GM19455 (cell line): ENCODE data around the gene CCDC97.
A peak's percentile ranks its signal among the peaks of the same experiment; 100 is the strongest.
"Not testable (repeated sequence)": the region's sequence is repeated elsewhere in the genome, so short reads cannot be mapped to it uniquely, and the experiment has no call there.

Experiments used
- ATAC-seq: cut with Tn5 transposase; IDR thresholded peaks from one replicate; pipeline ENCODE4 v1.9.1; 2021; ENCODE audit not compliant: unreplicated experiment

The CCDC97 gene

DNA sequence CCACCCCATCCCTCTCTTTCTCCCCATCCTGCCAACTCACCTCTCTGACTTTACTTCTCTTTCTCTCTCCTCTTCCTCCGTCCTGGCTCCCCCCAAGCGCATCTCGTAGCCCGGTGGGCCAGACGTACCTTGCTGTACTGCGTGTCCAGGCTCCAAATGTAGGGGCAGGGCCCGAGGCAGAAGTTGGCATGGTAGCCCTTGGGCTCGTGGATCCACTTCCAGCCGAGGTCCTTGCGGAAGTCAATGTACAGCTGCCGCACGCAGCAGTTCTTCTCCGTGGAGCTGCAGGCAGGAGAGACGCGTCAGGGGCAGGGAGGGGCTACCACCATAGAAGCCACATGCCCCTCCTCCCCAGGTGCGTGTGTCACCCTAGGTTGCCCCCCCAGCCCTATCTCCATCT is 22.0 kb downstream of the CCDC97 start:
- no peak for ATAC-seq

DNA sequence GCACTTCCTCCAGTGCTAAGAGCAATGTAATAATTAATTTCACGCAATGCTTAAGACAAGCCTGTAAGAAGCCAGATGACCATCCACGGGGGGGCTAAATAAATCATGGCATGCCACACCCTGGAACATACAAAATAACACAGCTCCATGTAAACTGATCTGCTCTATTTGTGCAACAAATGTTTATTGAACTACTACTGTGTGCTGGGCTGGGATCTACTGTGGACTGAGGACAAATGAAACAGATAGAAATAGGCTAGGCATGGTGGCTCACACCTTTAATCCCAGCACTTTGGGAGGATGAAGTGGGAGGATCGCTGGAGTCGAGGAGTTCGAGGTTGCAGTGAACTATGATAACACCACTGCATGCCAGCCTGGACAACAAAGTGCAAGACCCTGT is 22.5 kb downstream of the CCDC97 start:
- ATAC-seq: no peak

DNA sequence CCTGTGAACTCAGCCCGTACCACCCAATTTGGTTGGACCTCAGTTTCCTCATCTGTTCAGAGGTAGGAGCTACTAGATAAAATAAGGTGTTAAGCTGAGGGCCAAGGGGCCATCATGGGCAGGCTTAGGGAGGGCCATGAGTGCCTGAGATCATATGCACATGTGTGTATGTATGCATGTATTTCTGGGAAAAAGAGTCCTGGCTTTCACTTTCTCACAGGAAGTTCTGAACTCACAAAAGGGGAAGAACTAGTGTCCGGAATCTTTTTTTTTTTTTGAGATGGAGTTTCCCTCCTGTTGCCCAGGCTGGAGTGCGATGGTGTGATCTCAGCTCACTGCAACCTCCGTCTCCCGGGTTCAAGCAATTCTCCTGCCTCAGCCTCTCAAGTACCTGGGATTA is 24.8 kb downstream of the CCDC97 start:
- no peak for ATAC-seq

DNA sequence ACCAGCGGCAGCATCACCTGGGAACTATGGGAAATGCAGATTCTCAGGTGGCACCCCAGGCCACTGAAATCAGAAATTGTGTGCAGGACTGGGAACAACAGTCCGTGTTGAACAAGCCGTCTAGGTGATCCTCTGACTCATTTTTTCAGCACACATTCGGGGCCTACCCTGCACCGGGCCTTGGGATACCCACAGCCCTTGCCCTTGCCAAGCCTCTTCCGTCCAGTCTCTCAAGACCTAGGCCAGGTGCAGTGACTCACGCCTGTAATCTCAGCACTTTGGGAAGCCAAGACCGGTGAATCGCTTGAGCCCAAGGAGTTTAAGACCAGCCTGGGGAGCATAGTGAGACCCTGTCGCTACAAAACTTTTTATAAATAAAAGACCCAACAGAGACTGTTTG is 25.5 kb downstream of the CCDC97 start:
- ATAC-seq: no peak

DNA sequence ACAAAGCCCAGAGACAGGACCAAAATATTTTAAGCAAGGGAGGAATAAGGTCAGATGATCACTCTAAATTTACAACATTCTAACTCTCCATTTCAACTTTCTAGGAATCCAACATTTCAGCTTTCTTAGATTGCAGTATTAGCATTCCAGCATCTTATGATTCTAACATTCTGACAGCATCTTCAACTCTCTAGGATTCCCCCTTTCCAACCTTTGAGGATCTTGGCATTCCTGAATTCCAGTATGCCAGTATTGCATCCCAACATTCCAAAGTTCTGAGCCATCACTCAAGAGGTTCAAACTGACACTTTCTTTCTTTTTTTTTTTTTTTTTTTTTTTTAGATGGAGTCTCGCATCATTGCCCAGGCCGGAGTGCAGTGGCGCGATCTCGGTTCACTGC is 30.0 kb downstream of the CCDC97 start:
- ATAC-seq: no peak

DNA sequence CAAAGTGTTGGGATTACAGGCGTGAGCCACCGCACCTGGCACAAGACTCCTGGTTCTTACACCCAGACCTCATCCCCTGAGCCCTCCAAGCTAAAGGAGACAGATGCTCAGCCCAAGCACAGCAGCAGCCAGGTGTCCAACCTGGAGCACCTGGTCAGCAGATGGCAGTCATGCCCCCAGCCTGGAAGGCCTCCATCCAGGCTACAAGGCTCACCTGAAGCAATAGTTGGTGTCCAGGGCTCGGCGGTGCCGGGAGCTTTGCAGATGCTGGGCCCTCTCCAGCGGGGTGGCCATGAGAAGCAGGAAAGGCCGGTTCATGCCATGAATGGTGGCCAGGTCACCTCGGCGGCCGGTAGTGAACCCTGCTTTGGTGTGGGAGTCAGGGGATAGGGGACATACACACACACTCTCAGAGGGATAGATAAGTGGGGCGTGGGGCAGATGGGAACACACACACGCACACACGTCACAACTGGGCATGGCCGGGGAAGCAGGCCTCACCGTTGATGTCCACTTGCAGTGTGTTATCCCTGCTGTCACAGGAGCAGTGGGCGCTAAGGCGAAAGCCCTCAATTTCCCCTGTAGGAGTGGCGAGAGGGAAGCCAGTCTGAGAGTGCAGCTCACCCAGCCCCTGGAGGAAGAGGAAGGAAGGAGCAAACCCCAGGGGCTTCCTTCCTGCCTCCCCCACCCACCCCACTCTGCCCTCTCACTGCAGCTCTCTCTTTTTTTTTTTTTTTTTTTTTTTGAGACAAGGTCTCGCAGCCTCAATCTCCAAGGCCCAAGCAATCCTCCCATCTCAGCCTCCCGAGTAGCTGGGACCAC is 31.9 kb downstream of the CCDC97 start:
- no peak for ATAC-seq

DNA sequence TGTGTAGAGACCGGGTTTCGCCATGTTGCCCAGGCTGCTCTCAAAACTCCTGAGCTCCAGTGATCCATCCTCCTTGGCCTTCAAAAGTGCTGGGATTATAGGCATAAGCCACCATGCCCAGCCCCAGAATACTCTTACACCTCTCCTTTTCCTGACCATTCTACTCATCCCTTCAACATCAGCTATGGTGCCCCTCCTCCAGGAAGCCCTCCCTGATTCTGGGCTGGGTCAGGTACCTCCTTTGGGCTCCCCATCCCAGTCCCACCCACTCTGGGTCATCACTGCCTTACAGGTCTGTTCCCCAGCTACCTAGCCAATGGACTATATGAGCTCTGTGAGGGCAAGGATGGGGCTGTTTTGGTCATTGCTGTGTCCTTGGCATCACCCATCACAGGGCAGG is 34.2 kb downstream of the CCDC97 start:
- no peak for ATAC-seq

DNA sequence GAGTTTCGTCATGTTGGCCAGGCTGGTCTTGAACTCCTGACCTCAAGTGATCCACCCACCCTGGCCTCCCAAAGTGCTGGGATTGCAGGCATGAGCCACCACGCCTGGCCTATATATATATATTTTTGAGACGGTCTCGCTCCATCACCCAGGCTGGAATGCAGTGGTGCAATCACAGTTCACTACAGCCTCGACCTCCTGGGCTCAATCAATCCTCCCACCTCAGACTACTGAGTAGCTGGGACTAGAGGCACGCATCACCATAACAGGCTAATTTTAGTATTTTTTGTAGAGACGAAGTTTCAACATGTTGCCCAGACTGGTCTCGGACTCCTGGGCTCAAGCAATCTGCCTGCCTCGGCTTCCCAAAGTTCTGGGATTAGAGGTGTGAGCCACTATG is 36.9 kb downstream of the CCDC97 start:
- not testable (repeated sequence) for ATAC-seq

DNA sequence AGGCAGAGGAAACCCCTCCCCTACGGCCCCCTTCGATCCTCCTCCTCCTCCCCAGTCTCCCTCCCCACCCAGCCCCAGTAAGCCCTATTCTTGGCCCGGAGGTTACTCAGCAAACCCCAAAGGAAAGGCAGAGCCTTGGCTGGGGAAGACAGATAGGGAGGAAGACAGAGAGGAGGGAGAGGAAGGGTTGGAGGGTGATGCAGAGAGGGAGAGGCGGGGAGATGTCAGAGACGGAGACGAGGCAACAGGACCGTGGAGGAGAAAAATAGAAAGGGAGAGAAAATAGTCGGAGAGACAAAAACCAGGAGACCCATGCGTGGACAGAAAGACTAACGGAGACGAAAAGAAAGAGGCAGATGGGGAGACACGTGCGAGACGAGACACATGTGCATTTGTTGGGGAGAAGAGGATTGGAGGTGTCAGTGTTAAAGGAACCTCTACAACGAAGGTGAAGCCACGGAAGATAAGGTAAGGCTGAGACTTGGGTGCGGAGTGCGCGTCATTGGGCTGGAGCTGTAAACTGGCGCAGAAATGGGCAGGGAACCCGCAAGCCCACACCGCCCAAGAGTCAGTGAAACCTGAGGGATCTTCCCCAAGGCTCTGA is 40.9 kb downstream of the CCDC97 start:
- ATAC-seq: no peak

DNA sequence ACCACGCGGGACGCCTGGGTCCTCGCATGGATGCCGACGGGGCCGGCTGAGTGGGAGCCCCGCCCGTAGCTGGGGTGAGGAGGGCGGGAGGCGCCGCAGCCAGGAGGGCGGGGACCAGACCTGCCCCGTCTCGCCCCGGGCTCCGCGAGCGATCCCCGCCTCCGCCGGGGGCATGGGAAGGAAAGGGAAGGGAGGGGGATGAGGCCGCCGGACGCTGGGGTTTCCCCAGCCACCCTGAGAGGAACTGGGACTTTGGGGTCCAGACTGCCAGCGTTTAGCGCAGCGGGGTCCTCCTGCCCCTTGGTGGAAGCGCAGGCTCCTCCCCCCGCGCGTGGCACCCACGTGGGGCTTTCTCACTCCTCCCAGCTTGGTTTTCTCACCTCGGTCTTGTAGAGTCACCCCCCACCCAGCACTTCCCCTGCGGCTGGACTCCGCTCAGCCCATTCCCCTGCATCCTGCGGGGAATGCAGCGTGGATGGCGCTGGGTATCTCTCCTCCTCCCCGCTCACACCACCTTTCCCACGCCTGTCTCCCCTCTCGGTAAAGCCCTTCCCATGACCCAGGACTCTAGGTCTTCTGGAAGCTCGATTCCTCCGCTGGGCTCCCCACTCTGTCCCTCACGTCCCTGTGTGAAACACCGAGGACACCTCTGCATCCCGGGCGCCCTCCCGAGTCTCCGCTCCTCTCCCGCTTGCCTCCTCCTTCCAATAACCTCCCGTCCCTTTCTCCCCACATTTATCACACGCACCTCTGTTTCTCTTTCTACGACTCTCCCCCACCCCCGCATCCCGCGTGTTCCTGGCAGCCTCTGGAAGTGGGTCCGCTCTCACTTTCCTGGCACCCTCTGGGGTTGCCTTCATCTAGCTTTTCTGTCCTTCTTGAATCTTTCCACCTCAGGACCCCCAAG is 41.6 kb downstream of the CCDC97 start:
- no peak for ATAC-seq

DNA sequence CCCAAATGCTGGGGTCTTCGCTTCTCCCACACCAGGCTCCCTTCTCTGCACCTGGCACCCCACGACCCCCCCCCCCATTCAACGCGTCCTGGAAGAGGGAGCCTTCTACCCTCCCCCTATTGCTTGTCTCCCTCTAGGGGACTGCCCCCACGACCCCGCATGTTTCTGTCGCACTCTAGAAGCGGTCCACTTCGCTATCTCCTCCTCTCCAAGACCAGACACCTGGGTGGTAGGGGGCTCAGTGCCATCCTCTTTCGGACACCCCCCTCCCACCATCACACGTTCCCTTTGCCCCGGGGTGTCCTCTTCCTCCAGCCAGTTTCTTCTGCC is 42.3 kb downstream of the CCDC97 start:
- no peak for ATAC-seq

DNA sequence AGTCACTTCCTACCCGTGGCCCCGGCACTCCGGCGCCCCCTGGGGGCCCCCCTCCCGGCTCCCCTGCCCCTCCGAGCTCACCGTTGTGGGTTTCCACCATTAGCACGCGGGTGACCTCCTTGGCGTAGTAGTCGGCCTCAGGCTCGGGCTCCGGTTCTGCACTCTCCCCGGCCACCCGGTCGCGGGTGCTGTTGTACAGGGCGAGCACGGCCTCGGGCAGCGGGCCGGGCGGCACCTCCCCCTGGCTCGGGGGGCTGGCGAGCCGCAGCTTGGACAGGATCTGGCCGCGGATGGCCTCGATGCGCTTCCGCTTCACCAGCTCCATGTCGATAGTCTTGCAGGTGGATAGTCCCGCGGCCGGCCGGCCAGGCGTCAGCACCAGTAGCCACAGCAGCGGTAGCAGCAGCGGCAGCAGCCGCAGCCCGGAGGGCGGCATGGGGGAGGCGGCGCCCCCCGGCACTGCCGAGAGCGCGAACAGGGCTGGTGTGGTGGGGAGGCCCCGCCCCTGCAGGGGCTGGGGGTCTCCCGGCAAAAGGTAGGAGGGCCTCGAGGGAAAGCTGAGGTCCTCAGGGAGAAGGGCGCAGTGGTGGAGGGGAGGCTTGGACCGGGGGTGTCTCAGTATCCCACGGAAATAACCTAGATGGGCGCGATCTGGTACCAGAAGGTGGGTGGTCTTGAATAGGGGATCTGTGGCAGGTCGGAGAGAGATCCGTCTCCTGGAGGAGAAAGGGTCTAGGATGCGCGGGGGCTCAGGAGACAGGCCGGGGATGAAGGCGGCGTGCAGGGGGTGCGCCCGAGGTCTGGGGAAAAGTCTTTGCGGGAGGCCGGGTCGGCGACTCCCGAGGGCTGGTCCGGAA is 42.9 kb downstream of the CCDC97 start:
- no peak for ATAC-seq

DNA sequence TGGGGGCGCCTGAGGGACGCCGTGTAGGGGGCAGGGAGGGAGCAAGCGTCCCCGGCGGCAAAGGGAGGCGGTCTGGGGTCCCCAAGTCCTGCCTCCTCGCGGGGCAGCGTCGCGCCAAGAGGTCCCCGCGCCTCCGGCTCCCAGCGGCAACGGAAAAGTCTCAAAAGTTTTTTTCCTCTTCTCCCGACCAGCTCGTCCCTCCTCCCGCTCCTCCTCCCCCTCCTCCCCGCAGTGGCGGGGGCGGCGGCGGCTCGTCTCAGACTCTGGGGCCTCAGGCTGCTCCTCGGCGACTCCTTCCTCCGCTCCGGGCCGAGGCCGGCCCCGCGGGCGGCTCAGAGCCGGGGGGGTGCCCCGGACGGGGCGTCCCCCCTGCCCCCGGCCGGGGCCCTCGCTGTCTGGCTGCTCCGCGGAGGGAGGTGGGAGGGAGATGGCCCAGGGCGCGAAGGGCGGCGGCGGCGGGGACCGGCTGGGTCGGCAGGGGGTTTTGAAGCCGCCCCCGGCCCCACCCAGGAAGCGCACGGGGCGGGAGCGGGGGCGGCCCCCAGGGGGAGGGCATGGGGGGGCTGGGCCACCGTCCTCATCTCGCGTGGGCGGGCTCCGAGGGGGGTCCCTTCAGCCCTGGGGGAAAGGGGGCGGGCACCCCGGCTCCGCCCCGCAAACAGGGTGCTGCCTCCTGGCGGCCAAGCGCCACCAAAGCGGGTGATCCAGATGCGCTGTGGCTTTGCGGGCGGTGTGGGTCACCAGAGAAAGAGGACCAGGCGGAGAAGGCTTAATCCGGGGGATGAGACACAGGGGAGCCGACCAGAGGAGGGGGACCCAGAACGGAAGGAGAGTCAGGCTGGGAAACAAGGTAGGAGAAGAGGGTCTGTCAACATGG is 43.7 kb downstream of the CCDC97 start, which contains the start of gene TGFB1:
Gene TGFB1, minus strand, starts transcription at position 457 of the 877 bp plus-strand sequence. CDS start 878 bp downstream, outside the sequence.
- peak; percentile 36 for ATAC-seq

DNA sequence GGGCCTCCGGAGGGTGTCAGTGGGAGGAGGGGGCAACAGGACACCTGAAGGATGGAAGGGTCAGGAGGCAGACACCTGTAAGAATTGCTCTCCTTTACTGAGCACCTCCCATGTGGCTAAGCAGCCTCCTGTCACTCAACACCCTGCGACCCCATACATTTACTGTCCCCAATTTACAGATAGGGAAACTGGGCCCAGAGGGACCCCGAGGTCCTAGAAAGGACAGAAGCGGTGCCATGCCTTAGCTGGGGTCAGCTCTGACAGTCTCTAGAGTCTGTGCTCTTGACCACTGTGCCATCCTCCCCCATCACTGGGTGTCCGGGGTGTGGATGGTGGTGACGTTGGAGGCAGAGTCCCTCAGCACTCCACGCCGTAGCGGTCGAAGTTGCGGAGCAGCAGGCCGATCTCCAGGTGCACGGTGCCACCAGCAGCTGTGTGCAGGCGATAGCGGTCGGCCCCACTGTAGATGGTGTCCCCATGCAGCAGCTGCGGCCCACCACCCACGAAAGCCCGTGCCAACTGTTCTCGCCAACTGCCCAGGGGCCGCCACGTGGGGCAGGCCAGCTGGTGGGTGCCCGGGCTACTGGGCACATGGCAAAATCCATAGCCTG is 44.5 kb downstream of the CCDC97 start:
- ATAC-seq: no peak

DNA sequence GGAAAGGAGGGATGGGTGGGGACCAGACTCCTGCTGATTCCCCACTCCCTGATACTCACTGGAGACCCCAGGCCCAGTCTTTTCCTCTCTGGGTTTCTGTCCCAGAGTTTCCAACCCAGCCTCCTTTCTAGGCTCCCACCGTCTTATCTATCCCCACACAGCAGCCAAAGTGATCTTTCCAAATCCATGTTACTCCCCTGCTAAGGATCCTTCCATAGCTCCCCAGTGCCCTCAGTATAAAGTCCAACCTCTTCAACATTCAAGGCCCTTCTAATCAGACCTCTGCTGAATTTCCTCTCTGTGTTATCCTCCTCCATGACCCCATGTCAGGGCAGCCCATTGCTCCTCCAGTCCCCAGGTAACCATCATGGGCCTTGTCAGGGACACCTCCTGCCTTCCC is 45.1 kb downstream of the CCDC97 start:
- no peak for ATAC-seq

DNA sequence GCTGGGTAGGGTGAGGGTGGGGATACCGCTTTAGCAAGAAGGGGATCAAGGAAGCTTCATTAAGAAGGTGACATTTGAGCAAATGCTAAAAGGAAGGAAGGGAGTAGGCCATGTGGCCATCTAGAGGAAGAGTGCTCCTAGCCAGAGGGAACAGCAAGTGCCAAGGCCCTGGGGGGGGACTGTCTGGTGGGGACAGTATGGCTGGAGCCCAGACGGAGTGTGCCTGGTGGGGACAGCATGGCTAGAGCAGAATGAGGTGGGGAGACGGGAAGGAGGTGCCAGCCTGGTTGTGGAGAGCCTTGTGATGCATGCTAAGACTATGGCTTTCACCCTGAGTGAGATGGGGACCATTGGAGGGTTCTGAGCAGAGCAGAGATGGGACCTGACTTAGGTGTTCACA is 45.8 kb downstream of the CCDC97 start:
- no peak for ATAC-seq

DNA sequence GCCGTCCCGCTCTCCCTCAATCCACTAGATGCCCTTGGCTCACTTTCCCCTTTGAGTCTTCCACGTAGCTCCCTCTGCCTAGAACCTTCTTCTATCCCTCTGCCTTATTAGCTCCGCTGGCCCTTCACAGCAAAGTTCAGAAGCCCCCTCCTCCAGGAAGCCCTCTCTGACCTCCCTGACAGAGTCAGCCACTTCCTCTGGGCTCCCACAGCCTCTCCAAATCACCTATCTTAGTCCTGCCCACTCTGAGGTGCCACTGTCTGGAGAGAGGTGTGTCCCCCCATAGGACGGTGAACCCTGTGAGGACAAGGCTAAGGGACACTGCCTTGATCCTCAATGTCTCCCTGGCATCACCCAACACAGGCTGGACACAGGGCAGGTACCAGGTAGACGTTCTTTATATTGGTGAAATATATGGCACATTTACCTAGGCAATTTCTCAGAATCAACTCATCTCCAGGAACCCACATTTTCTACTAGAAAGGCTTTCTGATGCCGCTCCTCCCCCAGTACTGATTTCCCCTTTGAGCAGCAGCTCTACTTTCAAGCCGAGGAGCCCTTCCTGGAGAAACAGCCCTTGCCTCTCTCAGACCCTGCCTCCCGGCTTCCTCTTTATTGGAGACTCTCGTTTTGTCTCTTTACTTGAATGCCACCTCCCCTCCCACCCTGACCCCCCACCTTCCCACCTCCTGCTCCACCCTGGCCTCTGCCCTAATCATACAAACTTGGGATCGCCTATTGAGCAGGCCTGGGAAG is 47.2 kb downstream of the CCDC97 start:
- no peak for ATAC-seq

DNA sequence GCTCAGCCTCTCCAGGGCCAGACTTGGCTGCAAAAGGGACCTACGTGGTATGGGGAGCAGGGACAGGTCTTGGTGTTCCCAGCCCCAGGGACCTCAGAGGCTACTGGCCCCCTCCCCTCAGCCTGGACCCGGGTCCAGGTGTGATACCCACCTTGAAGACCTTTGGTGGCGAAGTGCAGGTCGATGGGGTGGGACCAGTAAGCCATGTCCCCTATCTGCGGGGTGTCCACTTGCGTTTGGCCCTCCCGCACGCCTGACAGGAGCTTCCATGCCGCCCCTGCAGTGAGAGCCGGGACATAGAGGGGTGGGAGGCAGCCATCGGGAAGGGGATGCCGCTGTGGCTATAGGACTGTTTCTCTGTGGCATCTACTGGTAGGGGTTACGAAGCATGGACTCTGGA is 47.8 kb downstream of the CCDC97 start:
- ATAC-seq: no peak

DNA sequence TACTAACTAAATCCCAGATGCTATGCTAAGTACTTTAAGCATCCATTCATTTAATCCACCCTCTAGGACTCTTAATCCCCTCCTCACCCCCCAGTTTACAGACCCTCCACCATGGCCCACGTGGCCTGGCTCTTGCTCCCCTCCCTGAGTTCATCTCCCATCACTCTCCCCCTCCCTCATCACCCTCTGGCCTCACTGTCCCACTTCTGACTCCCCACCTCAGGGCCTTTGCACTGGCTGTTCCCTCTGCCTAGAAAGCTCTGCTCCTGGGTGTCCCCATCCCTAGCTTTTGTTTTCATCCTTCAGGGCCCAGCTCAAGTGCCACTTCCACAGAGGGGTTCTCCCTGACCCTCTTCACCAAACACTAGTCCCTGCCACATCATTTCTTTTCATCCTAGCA is 49.8 kb downstream of the CCDC97 start:
- ATAC-seq: no peak
